DND-41 (cell line): ENCODE results near the gene SLC25A45.

ENCODE experiments used
- ATAC-seq: fragments of 200-7000 bp; cut with Tn5 transposase; 3 replicates; pipeline ENCODE4 v1.9.1; 2021; ENCODE audit warnings: low read depth; ENCODE audit not compliant: insufficient read depth
- DNase-seq: peaks from one replicate; pipeline ENCODE4 v3.0.0-alpha.2; 2020
- H2AFZ ChIP-seq: 2 replicates; pipeline ENCODE4 v1.6.0; 2012; ENCODE audit warnings: low read depth, low read length
- H3K27ac ChIP-seq: 2 replicates; pipeline ENCODE4 v1.5.1; 2012; ENCODE audit warnings: low read length, inconsistent platforms
- H3K27me3 ChIP-seq: fragments of 200-600 bp; sonication (generic); 2 replicates; pipeline ENCODE4 v1.6.0; 2012; ENCODE audit warnings: low read length, mild to moderate bottlenecking, inconsistent platforms; ENCODE audit not compliant: insufficient read depth, poor library complexity
- H3K36me3 ChIP-seq: 2 replicates; pipeline ENCODE4 v1.5.1; 2012; ENCODE audit warnings: low read length, inconsistent platforms; ENCODE audit not compliant: insufficient read depth
- H3K4me1 ChIP-seq: 2 replicates; pipeline ENCODE4 v1.5.1; 2012; ENCODE audit warnings: mild to moderate bottlenecking, low read length; ENCODE audit not compliant: insufficient read depth
- H3K4me2 ChIP-seq: 2 replicates; pipeline ENCODE4 v1.6.0; 2012; ENCODE audit warnings: mild to moderate bottlenecking, moderate library complexity, low read length, inconsistent platforms; ENCODE audit not compliant: insufficient read depth
- H3K4me3 ChIP-seq, 2 experiments: fragments of 200-600 bp in 1 of 2; shearing (Covaris generic) in 1 of 2; 2 replicates each; pipeline ENCODE4 v1.5.1; 2012 to 2016; ENCODE audit warnings: inconsistent platforms in 2 of 2, low read length in 2 of 2, mild to moderate bottlenecking in 2 of 2, low read depth in 1 of 2, moderate library complexity in 1 of 2
- H3K79me2 ChIP-seq: 2 replicates; pipeline ENCODE4 v1.6.0; 2012; ENCODE audit warnings: low read length, inconsistent platforms; ENCODE audit not compliant: insufficient read depth
- H3K9ac ChIP-seq: 2 replicates; pipeline ENCODE4 v1.6.0; 2012; ENCODE audit warnings: low read depth, mild to moderate bottlenecking, inconsistent platforms, low read length, moderate library complexity
- H3K9me3 ChIP-seq: 2 replicates; pipeline ENCODE4 v1.5.1; 2012; ENCODE audit warnings: low read length, moderate library complexity, mild to moderate bottlenecking, inconsistent platforms; ENCODE audit not compliant: insufficient read depth, severe bottlenecking
- H4K20me1 ChIP-seq: 2 replicates; pipeline ENCODE4 v1.6.0; 2012; ENCODE audit warnings: low read length; ENCODE audit not compliant: insufficient read depth
- EZH2 ChIP-seq: IDR thresholded peaks from 3 replicates; pipeline ENCODE4 v1.6.1; 2012; ENCODE audit warnings: borderline replicate concordance, low read depth, mild to moderate bottlenecking, moderate library complexity, low read length, inconsistent platforms; ENCODE audit not compliant: severe bottlenecking
- TF ChIP-seq, protein P1 (sequence below): IDR thresholded peaks from 2 replicates; pipeline ENCODE4 v1.5.1; 2012; ENCODE audit warnings: borderline replicate concordance, low read length, moderate library complexity, mild to moderate bottlenecking; ENCODE audit not compliant: poor library complexity, severe bottlenecking; ENCODE audit errors: extremely low read depth

Gene SLC25A45

DNA sequence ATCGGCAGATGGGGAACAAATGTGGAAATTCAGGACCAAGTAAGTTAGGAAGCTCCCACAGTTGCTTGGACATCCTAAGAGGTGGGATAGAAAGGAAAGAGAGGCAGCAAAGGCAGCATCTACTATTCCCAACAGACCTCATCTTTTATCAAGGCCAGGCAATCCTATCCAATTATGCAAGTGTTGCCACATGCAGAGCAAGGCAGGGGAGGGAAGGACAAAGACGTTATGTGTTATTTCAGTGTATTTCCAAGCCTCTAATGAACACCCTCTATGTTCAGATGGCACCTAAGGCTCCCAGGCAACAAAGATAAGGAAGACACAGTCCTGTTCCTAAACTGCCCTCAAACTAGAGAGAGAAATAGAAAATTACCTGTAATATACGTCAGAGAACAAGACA is 18.7 kb downstream of the SLC25A45 start:
- Histone ChIP-seq H3K9me3 (no peaks in the 10 kb centered on the region), H3K27me3 (no peaks in the 10 kb centered on the region), H4K20me1 (no peaks in the 10 kb centered on the region; the same call in 1 of the 2 replicates), H3K27ac (no peak overlapping the region), H3K9ac (no peak overlapping the region), H3K4me1 (no peaks in the 10 kb centered on the region), H3K4me3 (no peak overlapping the region), H3K36me3 (no peaks in the 10 kb centered on the region), H3K4me2 (no peak overlapping the region), H2AFZ (no peak overlapping the region), H3K79me2 (no peaks in the 10 kb centered on the region)
- ATAC-seq (no peak), DNase-seq (no peak)
- TF ChIP-seq, protein P1, sequence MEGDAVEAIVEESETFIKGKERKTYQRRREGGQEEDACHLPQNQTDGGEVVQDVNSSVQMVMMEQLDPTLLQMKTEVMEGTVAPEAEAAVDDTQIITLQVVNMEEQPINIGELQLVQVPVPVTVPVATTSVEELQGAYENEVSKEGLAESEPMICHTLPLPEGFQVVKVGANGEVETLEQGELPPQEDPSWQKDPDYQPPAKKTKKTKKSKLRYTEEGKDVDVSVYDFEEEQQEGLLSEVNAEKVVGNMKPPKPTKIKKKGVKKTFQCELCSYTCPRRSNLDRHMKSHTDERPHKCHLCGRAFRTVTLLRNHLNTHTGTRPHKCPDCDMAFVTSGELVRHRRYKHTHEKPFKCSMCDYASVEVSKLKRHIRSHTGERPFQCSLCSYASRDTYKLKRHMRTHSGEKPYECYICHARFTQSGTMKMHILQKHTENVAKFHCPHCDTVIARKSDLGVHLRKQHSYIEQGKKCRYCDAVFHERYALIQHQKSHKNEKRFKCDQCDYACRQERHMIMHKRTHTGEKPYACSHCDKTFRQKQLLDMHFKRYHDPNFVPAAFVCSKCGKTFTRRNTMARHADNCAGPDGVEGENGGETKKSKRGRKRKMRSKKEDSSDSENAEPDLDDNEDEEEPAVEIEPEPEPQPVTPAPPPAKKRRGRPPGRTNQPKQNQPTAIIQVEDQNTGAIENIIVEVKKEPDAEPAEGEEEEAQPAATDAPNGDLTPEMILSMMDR, result no peak
- TF ChIP-seq EZH2, result no peak

DNA sequence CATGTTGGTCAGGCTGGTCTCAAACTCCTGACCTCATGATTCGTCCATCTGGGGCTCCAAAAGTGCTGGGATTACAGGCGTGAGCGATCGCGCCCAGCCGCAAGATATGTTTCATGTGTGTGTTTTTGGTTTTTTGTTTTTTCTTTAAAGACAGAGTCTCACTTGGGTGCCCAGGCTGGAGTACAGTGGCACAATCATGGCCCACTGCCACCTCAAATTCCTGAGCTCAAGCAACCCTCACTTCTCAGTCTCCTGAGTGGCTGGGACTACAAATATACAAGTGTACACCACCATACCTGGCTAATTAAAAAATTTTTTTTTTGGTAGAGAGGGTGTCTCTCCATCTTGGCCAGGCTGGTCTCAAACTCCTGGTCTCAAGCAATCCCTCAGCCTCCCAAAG is 19.5 kb downstream of the SLC25A45 start:
- Histone ChIP-seq H3K4me2 (no peak overlapping the region), H3K9me3 (no peaks in the 10 kb centered on the region), H3K4me3 (no peak overlapping the region), H2AFZ (no peak overlapping the region), H3K4me1 (no peaks in the 10 kb centered on the region), H3K9ac (no peak overlapping the region), H3K36me3 (no peaks in the 10 kb centered on the region), H3K27me3 (no peaks in the 10 kb centered on the region), H4K20me1 (peaks cover 4% of the 10 kb centered on the region; the same call in 1 of the 2 replicates), H3K79me2 (no peaks in the 10 kb centered on the region), H3K27ac (no peak overlapping the region)
- TF ChIP-seq, protein P1, result no peak
- no peak for TF ChIP-seq EZH2
- DNase-seq, result no peak
- ATAC-seq, result no peak

GRCh38 chr11:65362320-65362931 is 20.0 kb downstream of the SLC25A45 start:
- Histone ChIP-seq H4K20me1 (peaks cover 4% of the 10 kb centered on the region; the same call in 1 of the 2 replicates), H2AFZ (no peak overlapping the region), H3K79me2 (no peaks in the 10 kb centered on the region), H3K36me3 (no peaks in the 10 kb centered on the region), H3K9ac (no peak overlapping the region), H3K4me2 (no peak overlapping the region), H3K27me3 (no peaks in the 10 kb centered on the region), H3K4me3 (no peak overlapping the region), H3K27ac (no peak overlapping the region), H3K9me3 (no peaks in the 10 kb centered on the region), H3K4me1 (no peaks in the 10 kb centered on the region)
- TF ChIP-seq, protein P1, result no peak
- TF ChIP-seq EZH2, result no peak
- no peak for DNase-seq
- ATAC-seq, result no peak
